ENCODE measurements around the gene TMEM80. TPM values are rescaled to one million over a fixed set of nuclear protein-coding genes. Genes with fewer than 3 reads are reported as not detected.
"Not testable (repeated sequence)": the region's sequence is repeated elsewhere in the genome, so short reads cannot be mapped to it uniquely, and the experiment has no call there.

TMEM80 gene
- polyA plus RNA-seq, 1 experiment, result 18.7 TPM

DNA sequence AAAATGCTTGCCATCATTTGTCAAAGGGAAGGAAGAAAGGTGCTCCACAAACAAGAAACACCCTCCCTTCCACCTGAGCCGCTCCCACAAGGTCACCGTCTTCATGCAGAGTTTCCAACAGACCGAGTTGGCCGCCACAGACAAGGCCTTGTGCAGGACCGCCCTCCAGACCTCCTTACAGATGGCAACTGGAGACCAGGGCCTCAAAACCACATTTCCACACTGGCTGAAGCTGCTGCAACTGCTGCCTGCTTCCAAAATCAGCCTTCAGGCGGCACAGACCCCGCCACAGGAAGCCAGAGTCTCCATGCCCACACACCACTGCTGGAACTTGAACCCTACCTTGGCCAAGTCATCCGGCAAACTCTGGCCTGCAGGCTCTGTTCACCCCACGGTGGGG lies 6.9 kb upstream of the TMEM80 start:
- no peak for DNase-seq (ENCODE audit: low read depth, low spot score)
- no peak overlapping the region for H3K4me3 ChIP-seq (ENCODE audit: low read depth, low read length)
- no peaks in the 10 kb centered on the region; the same call in 1 of the 2 replicates for H3K9me3 ChIP-seq (ENCODE audit: control insufficient read depth, insufficient read depth, low read length)
- POLR2A ChIA-PET, result no interaction called here
- H3K27ac ChIP-seq (ENCODE audit: low read depth, low read length), result no peak overlapping the region
- CTCF ChIA-PET, result no interaction called here
- TF ChIP-seq, protein P1, sequence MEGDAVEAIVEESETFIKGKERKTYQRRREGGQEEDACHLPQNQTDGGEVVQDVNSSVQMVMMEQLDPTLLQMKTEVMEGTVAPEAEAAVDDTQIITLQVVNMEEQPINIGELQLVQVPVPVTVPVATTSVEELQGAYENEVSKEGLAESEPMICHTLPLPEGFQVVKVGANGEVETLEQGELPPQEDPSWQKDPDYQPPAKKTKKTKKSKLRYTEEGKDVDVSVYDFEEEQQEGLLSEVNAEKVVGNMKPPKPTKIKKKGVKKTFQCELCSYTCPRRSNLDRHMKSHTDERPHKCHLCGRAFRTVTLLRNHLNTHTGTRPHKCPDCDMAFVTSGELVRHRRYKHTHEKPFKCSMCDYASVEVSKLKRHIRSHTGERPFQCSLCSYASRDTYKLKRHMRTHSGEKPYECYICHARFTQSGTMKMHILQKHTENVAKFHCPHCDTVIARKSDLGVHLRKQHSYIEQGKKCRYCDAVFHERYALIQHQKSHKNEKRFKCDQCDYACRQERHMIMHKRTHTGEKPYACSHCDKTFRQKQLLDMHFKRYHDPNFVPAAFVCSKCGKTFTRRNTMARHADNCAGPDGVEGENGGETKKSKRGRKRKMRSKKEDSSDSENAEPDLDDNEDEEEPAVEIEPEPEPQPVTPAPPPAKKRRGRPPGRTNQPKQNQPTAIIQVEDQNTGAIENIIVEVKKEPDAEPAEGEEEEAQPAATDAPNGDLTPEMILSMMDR (IDR thresholded peaks at IDR 0.05; ENCODE audit: low read depth, low read length), result no peak
- no peaks in the 10 kb centered on the region for H3K27me3 ChIP-seq (ENCODE audit: control insufficient read depth, insufficient read depth, low read length)

- DNase-seq (ENCODE audit: low read depth, low spot score), result no peak
- H3K4me3 ChIP-seq (ENCODE audit: low read depth, low read length), result no peak overlapping the region
- CTCF ChIA-PET, result no interaction called here
- TF ChIP-seq, protein P1 (IDR thresholded peaks at IDR 0.05; ENCODE audit: low read depth, low read length), result no peak
- no peaks in the 10 kb centered on the region; the same call in 1 of the 2 replicates for H3K9me3 ChIP-seq (ENCODE audit: control insufficient read depth, insufficient read depth, low read length)
- H3K27ac ChIP-seq (ENCODE audit: low read depth, low read length), result no peak overlapping the region
- H3K27me3 ChIP-seq (ENCODE audit: control insufficient read depth, insufficient read depth, low read length), result no peaks in the 10 kb centered on the region
- POLR2A ChIA-PET, result no interaction called here
These were observed 6.0 kb upstream of the TMEM80 start for GRCh38 chr11:689625-690024.

DNA sequence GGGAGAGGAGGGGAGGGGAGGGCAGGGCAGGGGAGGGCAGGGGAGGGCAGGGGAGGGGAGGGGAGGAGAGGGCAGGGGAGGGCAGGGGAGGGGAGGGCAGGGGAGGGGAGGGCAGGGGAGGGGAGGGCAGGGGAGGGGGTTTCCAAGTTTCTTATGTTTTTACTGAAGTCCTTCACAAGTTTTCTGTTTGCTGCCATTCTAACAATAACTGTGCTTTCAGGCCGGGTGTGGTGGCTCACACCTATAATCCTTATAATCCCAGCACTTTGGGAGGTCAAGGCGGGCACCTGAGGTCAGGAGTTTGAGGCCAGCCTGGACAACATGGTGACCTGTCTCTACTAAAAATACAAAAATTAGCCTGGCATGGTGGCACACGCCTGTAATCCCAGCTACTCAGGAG lies 5.4 kb upstream of the TMEM80 start:
- DNase-seq (ENCODE audit: low read depth, low spot score); H3K27ac ChIP-seq (ENCODE audit: low read depth, low read length); CTCF ChIA-PET; POLR2A ChIA-PET; H3K27me3 ChIP-seq (ENCODE audit: control insufficient read depth, insufficient read depth, low read length); H3K4me3 ChIP-seq (ENCODE audit: low read depth, low read length); H3K9me3 ChIP-seq (ENCODE audit: control insufficient read depth, insufficient read depth, low read length): not testable (repeated sequence)

- no peak for DNase-seq (ENCODE audit: low read depth, low spot score)
- Histone ChIP-seq H3K9me3 (ENCODE audit: control insufficient read depth, insufficient read depth, low read length) (no peaks in the 10 kb centered on the region; the same call in 1 of the 2 replicates), H3K27ac (ENCODE audit: low read depth, low read length) (no peak overlapping the region), H3K27me3 (ENCODE audit: control insufficient read depth, insufficient read depth, low read length) (no peaks in the 10 kb centered on the region), H3K4me3 (ENCODE audit: low read depth, low read length) (no peak overlapping the region)
- POLR2A ChIA-PET, result no interaction called here
- TF ChIP-seq, protein P1 (IDR thresholded peaks at IDR 0.05; ENCODE audit: low read depth, low read length), result no peak
- CTCF ChIA-PET, result no interaction called here
These were observed 4.6 kb upstream of the TMEM80 start for GRCh38 chr11:690738-691633.

DNA sequence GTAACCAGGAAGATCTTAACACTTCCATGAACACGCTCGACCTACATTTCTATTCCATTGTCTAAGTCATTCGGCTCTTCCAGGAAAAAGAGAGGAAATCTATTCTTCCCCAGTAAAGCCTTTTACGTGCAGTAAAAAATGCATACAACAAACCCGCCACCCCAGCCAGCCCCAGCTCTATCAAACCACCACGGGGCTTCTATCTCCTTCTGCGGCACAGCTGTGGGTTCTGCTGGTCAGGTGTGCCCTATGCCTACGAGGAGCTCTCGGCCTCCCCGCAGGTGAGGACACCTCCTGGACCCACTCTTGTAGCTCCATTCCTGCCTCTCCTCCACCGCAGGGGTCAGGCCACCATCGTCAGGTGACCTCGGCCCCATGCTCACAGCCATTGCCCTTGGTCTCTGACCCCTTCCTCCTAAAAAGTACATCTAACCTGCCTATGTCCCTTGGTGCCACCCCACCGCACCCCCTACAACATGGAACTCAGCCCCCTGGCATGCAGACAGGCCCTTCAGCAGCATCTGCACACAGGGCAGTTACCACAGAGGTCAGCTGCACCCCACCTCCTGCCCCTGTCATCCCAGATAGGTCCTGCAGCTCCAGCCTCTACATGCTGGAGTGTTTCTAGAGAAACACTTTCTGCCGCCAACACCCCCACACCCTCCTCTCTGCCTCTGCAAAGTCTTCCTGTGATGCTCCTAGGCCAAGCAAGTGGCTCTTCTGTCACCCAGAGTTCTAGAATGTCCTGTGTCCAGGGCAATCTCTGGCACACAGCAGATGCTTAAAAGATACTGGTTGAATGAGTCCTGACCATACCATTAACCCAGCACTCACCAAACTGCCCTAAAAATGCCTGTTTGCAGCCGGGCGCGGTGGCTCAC lies 3.7 kb upstream of the TMEM80 start:
- ChIA-PET CTCF (no interaction called here), POLR2A (no interaction called here)
- DNase-seq (ENCODE audit: low read depth, low spot score), result no peak
- H3K27me3 ChIP-seq (ENCODE audit: control insufficient read depth, insufficient read depth, low read length), result no peaks in the 10 kb centered on the region
- no peak overlapping the region for H3K4me3 ChIP-seq (ENCODE audit: low read depth, low read length)
- TF ChIP-seq, protein P1 (IDR thresholded peaks at IDR 0.05; ENCODE audit: low read depth, low read length), result no peak
- H3K9me3 ChIP-seq (ENCODE audit: control insufficient read depth, insufficient read depth, low read length), result no peaks in the 10 kb centered on the region; the same call in 1 of the 2 replicates
- no peak overlapping the region for H3K27ac ChIP-seq (ENCODE audit: low read depth, low read length)

Data from AG04450 (cell line).